RWPE1 (cell line): ENCODE measurements around the gene PDE11A.

Source experiments
- CTCF ChIA-PET: fragments of 350-600 bp; sonication (Branson Sonifier 250); formaldehyde crosslinking; extraction: SDS; loops from one replicate; lab custom pipeline; 2021; lab: Yijun Ruan, JAX
- POLR2A ChIA-PET: fragments of 400-600 bp; formaldehyde crosslinking; extraction: SDS; loops from one replicate; lab custom pipeline; 2020; ENCODE audit warnings: antibody characterized with exemption; ENCODE audit not compliant: low non-redundant PET; lab: Yijun Ruan, JAX
- DNase-seq: peaks from one replicate; pipeline ENCODE4 v3.0.0; 2012; ENCODE audit warnings: low spot score
- H3K27ac ChIP-seq: fragments of 450-650 bp; 2 replicates; pipeline ENCODE4 v1.5.1; 2017
- CTCF ChIP-seq: fragments of 450-650 bp; conservative IDR thresholded peaks from 2 replicates; pipeline ENCODE4 v1.5.1; 2017; ENCODE audit warnings: low read depth, mild to moderate bottlenecking

The PDE11A gene

GRCh38 chr2:177666408-177666807 lies 406.2 kb downstream of the PDE11A start:
- DNase-seq: no peak
- no peak for TF ChIP-seq CTCF
- ChIA-PET CTCF (no interaction called here), POLR2A (no interaction called here)
- H3K27ac ChIP-seq: no peak overlapping the region

- CTCF ChIA-PET: no interaction called here
- H3K27ac ChIP-seq: no peak overlapping the region
- POLR2A ChIA-PET: no interaction called here
- DNase-seq: no peak
- TF ChIP-seq CTCF: no peak
Measured at GRCh38 chr2:177665948-177666347, 406.6 kb downstream of the PDE11A start.

DNA sequence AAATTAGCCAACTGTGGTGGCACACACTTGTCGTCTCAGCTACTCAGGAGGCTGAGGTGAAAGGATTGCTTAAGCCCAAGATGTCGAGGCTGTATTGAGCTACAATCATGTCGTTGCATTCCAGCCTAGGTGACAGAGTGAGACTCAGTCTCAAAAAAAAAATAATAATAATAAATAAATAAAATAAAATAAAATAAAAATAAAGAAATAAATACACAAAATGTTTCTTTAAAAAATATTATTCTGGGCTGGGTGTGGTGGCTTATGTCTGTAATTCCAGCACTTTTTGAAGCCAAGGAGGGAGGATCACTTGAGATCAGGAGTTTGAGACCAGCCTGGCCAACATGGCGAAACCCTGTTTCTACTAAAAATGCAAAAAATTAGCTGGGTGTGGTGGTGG lies 407.2 kb downstream of the PDE11A start:
- CTCF ChIA-PET: no interaction called here
- TF ChIP-seq CTCF: no peak
- POLR2A ChIA-PET: no interaction called here
- DNase-seq: no peak
- no peak overlapping the region for H3K27ac ChIP-seq

DNA sequence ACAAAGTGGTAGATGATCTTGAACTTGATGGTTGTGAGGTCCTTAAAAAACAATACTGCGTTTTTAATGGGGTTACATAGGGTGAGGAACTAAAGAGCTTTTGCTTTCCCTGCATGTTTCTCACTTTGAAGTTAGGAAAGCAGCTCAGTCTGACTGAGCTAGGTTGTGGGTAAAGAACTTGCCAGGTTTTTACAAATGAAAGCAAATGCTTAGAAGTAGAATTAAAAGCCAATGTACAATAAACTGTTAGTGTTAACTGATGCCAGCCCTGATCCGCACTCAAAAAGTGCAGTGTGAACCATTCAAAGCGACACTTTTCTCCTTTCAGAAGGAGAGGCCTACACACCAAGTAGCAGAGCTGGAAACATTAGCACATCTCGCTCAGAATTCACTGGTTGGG lies 409.7 kb downstream of the PDE11A start:
- H3K27ac ChIP-seq: no peak overlapping the region
- CTCF ChIA-PET: no interaction called here
- POLR2A ChIA-PET: no interaction called here
- DNase-seq: no peak
- TF ChIP-seq CTCF: no peak

- ChIA-PET POLR2A (no interaction called here), CTCF (interaction anchor here (0.7 kb wide), 1 partner anchor 112 kb away, joined by 3 read pairs; no protein-coding TSS in a partner anchor)
- TF ChIP-seq CTCF: no peak
- no peak for DNase-seq
- H3K27ac ChIP-seq: no peak overlapping the region
Measured at GRCh38 chr2:177660742-177661141, 411.8 kb downstream of the PDE11A start.

DNA sequence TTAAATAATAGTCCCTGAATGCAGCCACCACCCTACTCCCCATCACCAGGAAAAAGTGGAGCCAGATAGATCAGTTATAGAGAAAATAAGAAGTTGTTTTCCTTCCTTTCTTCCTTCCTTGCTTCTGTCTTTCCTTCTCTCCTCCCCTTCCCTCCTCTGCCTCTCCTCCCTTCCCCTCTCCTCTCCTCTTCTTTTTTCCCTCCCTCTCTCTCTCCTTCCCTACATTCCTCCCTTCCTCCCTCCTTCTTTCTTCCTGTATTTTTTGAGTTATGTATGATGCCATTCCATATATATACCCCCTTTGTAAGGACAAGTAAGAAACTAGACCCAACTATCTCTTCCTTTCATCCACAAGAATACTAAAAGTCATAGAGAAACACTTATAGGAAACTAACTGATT lies 414.3 kb downstream of the PDE11A start:
- no peak for DNase-seq
- H3K27ac ChIP-seq: no peak overlapping the region
- no peak for TF ChIP-seq CTCF
- POLR2A ChIA-PET: no interaction called here
- CTCF ChIA-PET: no interaction called here

GRCh38 chr2:177651833-177652232 lies 420.7 kb downstream of the PDE11A start:
- ChIA-PET POLR2A (no interaction called here), CTCF (no interaction called here)
- H3K27ac ChIP-seq: no peak overlapping the region
- no peak for TF ChIP-seq CTCF
- DNase-seq: no peak
